ENCODE data around the gene KIF2B.

Gene KIF2B

GRCh38 chr17:53794875-53795274 is 27.9 kb upstream of the KIF2B start:
- H3K4me1 ChIP-seq = no peaks in the 10 kb centered on the region
- H3K27ac ChIP-seq = no peak overlapping the region
- H3K27me3 ChIP-seq = no peaks in the 10 kb centered on the region
- H3K4me3 ChIP-seq = no peak overlapping the region
- H3K36me3 ChIP-seq = no peaks in the 10 kb centered on the region
- intact Hi-C loops (cut with DNase I; ENCODE audit: low total_unique reads) = loop anchor here (5.0 kb wide), 1 partner anchor 47 kb away; no protein-coding TSS in a partner anchor
- no peaks in the 10 kb centered on the region for H3K9me3 ChIP-seq
- TF ChIP-seq CTCF (IDR thresholded peaks at IDR 0.05) = no peak
- no peak for DNase-seq

- no peaks in the 10 kb centered on the region for H3K27me3 ChIP-seq
- DNase-seq = no peak
- H3K9me3 ChIP-seq = no peaks in the 10 kb centered on the region
- TF ChIP-seq CTCF (IDR thresholded peaks at IDR 0.05) = no peak
- no peak overlapping the region for H3K4me3 ChIP-seq
- intact Hi-C loops (cut with DNase I; ENCODE audit: low total_unique reads) = no loop called here
- H3K27ac ChIP-seq = no peak overlapping the region
- no peaks in the 10 kb centered on the region for H3K36me3 ChIP-seq
- H3K4me1 ChIP-seq = no peaks in the 10 kb centered on the region
Observed at GRCh38 chr17:53796642-53797041, 26.1 kb upstream of the KIF2B start.

- Histone ChIP-seq H3K27ac (no peak overlapping the region), H3K9me3 (no peaks in the 10 kb centered on the region), H3K4me3 (no peak overlapping the region), H3K27me3 (no peaks in the 10 kb centered on the region), H3K4me1 (no peaks in the 10 kb centered on the region), H3K36me3 (no peaks in the 10 kb centered on the region)
- no peak for DNase-seq
- intact Hi-C loops (cut with DNase I; ENCODE audit: low total_unique reads) = no loop called here
- TF ChIP-seq CTCF (IDR thresholded peaks at IDR 0.05) = no peak
Observed at GRCh38 chr17:53797501-53797900, 25.2 kb upstream of the KIF2B start.

GRCh38 chr17:53804437-53804836 is 18.3 kb upstream of the KIF2B start:
- DNase-seq = no peak
- intact Hi-C loops (cut with DNase I; ENCODE audit: low total_unique reads) = no loop called here

GRCh38 chr17:53806473-53806872 is 16.3 kb upstream of the KIF2B start:
- H3K4me1 ChIP-seq = no peaks in the 10 kb centered on the region
- no peaks in the 10 kb centered on the region for H3K36me3 ChIP-seq
- TF ChIP-seq CTCF (IDR thresholded peaks at IDR 0.05) = no peak
- no peaks in the 10 kb centered on the region for H3K27me3 ChIP-seq
- no peak overlapping the region for H3K4me3 ChIP-seq
- no peak overlapping the region for H3K27ac ChIP-seq
- DNase-seq = no peak
- no peaks in the 10 kb centered on the region for H3K9me3 ChIP-seq
- intact Hi-C loops (cut with DNase I; ENCODE audit: low total_unique reads) = no loop called here

More at GRCh38 chr17:53804437-53804836, 18.3 kb upstream of the KIF2B start:
- Histone ChIP-seq H3K36me3 (no peaks in the 10 kb centered on the region), H3K4me1 (no peaks in the 10 kb centered on the region), H3K4me3 (no peak overlapping the region), H3K9me3 (no peaks in the 10 kb centered on the region), H3K27me3 (no peaks in the 10 kb centered on the region), H3K27ac (no peak overlapping the region)
- no peak for TF ChIP-seq CTCF (IDR thresholded peaks at IDR 0.05)

- H3K36me3 ChIP-seq = no peaks in the 10 kb centered on the region
- TF ChIP-seq CTCF (IDR thresholded peaks at IDR 0.05) = no peak
- no peaks in the 10 kb centered on the region for H3K27me3 ChIP-seq
- no peaks in the 10 kb centered on the region for H3K9me3 ChIP-seq
- no peak overlapping the region for H3K27ac ChIP-seq
- DNase-seq = no peak
- intact Hi-C loops (cut with DNase I; ENCODE audit: low total_unique reads) = no loop called here
- H3K4me3 ChIP-seq = no peak overlapping the region
- no peaks in the 10 kb centered on the region for H3K4me1 ChIP-seq
Observed at GRCh38 chr17:53807286-53807685, 15.4 kb upstream of the KIF2B start.
